GM19463 (cell line): ENCODE measurements around the gene PPARA.

Source experiments
- ATAC-seq: cut with Tn5 transposase; IDR thresholded peaks from one replicate; pipeline ENCODE4 v1.9.1; 2021; ENCODE audit warnings: mild to moderate bottlenecking, moderate library complexity; ENCODE audit not compliant: unreplicated experiment

Gene PPARA

GRCh38 chr22:46202897-46203600 is 52.7 kb downstream of the PPARA start:
- no peak for ATAC-seq

- ATAC-seq, result no peak
Observed at GRCh38 chr22:46203601-46203980, 53.3 kb downstream of the PPARA start.

- ATAC-seq, result no peak
Observed at GRCh38 chr22:46209262-46209661, 58.9 kb downstream of the PPARA start.

- ATAC-seq, result no peak
Observed at GRCh38 chr22:46212195-46212594, 61.9 kb downstream of the PPARA start.

- ATAC-seq, result no peak
Observed at GRCh38 chr22:46213052-46213451, 62.7 kb downstream of the PPARA start.

- no peak for ATAC-seq
Observed at GRCh38 chr22:46214149-46214548, 63.8 kb downstream of the PPARA start.

- ATAC-seq, result no peak
Observed at GRCh38 chr22:46214616-46215015, 64.3 kb downstream of the PPARA start.

GRCh38 chr22:46219636-46220035 is 69.3 kb downstream of the PPARA start:
- no peak for ATAC-seq

GRCh38 chr22:46220921-46221320 is 70.6 kb downstream of the PPARA start:
- no peak for ATAC-seq

- ATAC-seq, result no peak
Observed at GRCh38 chr22:46224044-46224897, 73.9 kb downstream of the PPARA start.

- no peak for ATAC-seq
Observed at GRCh38 chr22:46224898-46225290, 74.6 kb downstream of the PPARA start.

- no peak for ATAC-seq
Observed at GRCh38 chr22:46225631-46226030, 75.3 kb downstream of the PPARA start.

GRCh38 chr22:46226577-46226976 is 76.3 kb downstream of the PPARA start:
- no peak for ATAC-seq

- ATAC-seq, result no peak
Observed at GRCh38 chr22:46229701-46230100, 79.4 kb downstream of the PPARA start.

GRCh38 chr22:46230262-46230901 is 80.1 kb downstream of the PPARA start:
- ATAC-seq, result no peak

- ATAC-seq, result no peak
Observed at GRCh38 chr22:46233231-46233630, 82.9 kb downstream of the PPARA start.

- ATAC-seq, result no peak
Observed at GRCh38 chr22:46234969-46235368, 84.6 kb downstream of the PPARA start.

GRCh38 chr22:46237453-46238124 is 87.3 kb downstream of the PPARA start:
- no peak for ATAC-seq

GRCh38 chr22:46238541-46238940 is 88.2 kb downstream of the PPARA start:
- no peak for ATAC-seq

GRCh38 chr22:46239261-46240048 is 89.1 kb downstream of the PPARA start:
- ATAC-seq, result no peak
